ENCODE data around the gene SNHG17.

DNA sequence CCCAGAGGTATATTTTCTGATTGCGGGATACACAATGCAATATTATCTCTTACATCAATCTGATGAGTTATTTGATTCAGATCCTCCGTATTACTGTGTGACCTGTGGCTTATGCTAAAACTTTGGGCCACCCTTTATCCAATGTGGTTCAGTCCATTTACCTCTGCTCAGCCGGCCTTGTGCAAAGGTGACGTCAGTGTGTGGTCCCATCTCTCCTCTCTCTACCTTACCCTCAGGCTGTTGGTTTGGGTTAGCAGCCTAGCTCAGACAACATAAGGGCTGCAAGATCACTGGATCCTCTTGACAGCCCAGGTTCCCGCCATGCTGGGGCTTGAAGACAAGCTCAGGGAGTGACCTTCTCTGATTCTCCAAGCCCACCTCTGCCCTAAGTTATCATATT is 33.0 kb downstream of the SNHG17 start:
- TF ChIP-seq POLR2A (IDR thresholded peaks at IDR 0.05) (no peak), CTCF (IDR thresholded peaks at IDR 0.05) (no peak), EP300 (IDR thresholded peaks at IDR 0.05) (no peak)
